ENCODE results near the gene NDUFB4.

DNA sequence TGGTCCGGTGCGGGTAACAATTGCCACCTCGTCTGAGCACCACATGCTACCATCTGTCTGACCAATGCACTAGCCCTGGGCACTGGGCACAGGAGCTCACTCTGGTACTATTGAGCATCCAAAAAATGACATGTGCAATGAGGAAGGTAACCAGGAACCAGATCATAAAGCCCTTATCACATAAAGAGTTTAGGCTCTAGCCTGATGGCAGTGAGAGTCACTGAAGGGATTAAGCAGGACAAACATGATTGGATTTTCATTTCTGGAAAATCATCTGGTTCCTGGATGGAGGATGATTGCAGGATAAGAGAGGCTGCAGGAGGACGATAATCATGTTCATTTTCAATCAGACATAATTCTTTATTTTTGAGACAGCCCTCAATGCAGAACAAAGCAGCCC is 12.4 kb downstream of the NDUFB4 start:
- TF ChIP-seq EZH2 (IDR thresholded peaks at IDR 0.05) (no peak), CTCF (IDR thresholded peaks at IDR 0.05 in 2 of 3, conservative IDR thresholded peaks at IDR 0.05 in 1 of 3; ENCODE audit: borderline replicate concordance in 1 of 3, insufficient read depth in 1 of 3, low read depth in 2 of 3, low read length in 2 of 3) (no peak), ATF3 (IDR thresholded peaks at IDR 0.05) (no peak), ELF1 (IDR thresholded peaks at IDR 0.05; ENCODE audit: borderline replicate concordance, low read depth) (no peak), POLR2A (IDR thresholded peaks at IDR 0.05; ENCODE audit: borderline replicate concordance, extremely low read depth, insufficient read depth, insufficient read length) (no peak), ZNF274 (IDR thresholded peaks at IDR 0.05; ENCODE audit: low read depth, low read length) (no peak), CBX3 (IDR thresholded peaks at IDR 0.05; ENCODE audit: low read depth) (no peak), SP1 (IDR thresholded peaks at IDR 0.05; ENCODE audit: low read depth) (no peak), TCF7L2 (IDR thresholded peaks at IDR 0.05; ENCODE audit: borderline replicate concordance, extremely low read depth, insufficient read depth, insufficient read length) (no peak), EZH2phosphoT487 (IDR thresholded peaks at IDR 0.05; ENCODE audit: borderline replicate concordance) (no peak), YY1 (IDR thresholded peaks at IDR 0.05; ENCODE audit: extremely low read depth, insufficient replicate concordance, low read depth, low read length) (no peak), POLR2AphosphoS5 (IDR thresholded peaks at IDR 0.05; ENCODE audit: low read depth, low read length) (no peak), REST (IDR thresholded peaks at IDR 0.05; ENCODE audit: low read depth) (no peak)
